Smooth muscle cell (in vitro differentiated cells): ENCODE measurements around the gene UBC. TPM values are rescaled to one million over a fixed set of nuclear protein-coding genes. Genes with fewer than 3 reads are reported as not detected.

Experiments used
- DNase-seq: peaks from one replicate; lab custom pipeline; 2025; ENCODE audit not compliant: unreplicated experiment; lab: John Stamatoyannopoulos, UW
- H2AFZ ChIP-seq: fragments of 200-600 bp; sonication (generic); 2 replicates; pipeline ENCODE4 v1.6.0; 2016; ENCODE audit warnings: antibody characterized with exemption, low read depth, mild to moderate bottlenecking
- H3F3A ChIP-seq: fragments of 200-600 bp; sonication (generic); 2 replicates; pipeline ENCODE4 v1.6.0; 2017; ENCODE audit warnings: antibody characterized with exemption, low read depth
- H3K27ac ChIP-seq: fragments of 200-600 bp; sonication (generic); 2 replicates; pipeline ENCODE4 v1.5.1; 2016; ENCODE audit warnings: low read depth, mild to moderate bottlenecking
- H3K27me3 ChIP-seq: fragments of 200-600 bp; sonication (generic); 2 replicates; pipeline ENCODE4 v1.6.1; 2016; ENCODE audit warnings: low read depth, mild to moderate bottlenecking
- H3K36me3 ChIP-seq: fragments of 200-600 bp; sonication (generic); 2 replicates; pipeline ENCODE4 v1.5.1; 2016; ENCODE audit warnings: low read depth
- H3K4me1 ChIP-seq: fragments of 200-600 bp; sonication (generic); 2 replicates; pipeline ENCODE4 v1.5.1; 2016; ENCODE audit warnings: low read depth
- H3K4me2 ChIP-seq: fragments of 200-600 bp; sonication (generic); 2 replicates; pipeline ENCODE4 v1.6.0; 2016; ENCODE audit warnings: mild to moderate bottlenecking
- H3K4me3 ChIP-seq: fragments of 200-600 bp; sonication (generic); 2 replicates; pipeline ENCODE4 v1.5.1; 2016; ENCODE audit warnings: mild to moderate bottlenecking
- H3K79me2 ChIP-seq: fragments of 200-600 bp; sonication (generic); 2 replicates; pipeline ENCODE4 v1.6.0; 2016; ENCODE audit warnings: low read depth, mild to moderate bottlenecking
- H3K9ac ChIP-seq: fragments of 200-600 bp; sonication (generic); 2 replicates; pipeline ENCODE4 v1.6.0; 2016; ENCODE audit warnings: low read depth
- H3K9me3 ChIP-seq: fragments of 200-600 bp; sonication (generic); replicated peaks from 2 replicates; pipeline ENCODE4 v1.5.1; 2016; ENCODE audit warnings: low read depth
- H4K20me1 ChIP-seq: fragments of 200-600 bp; sonication (generic); 2 replicates; pipeline ENCODE4 v1.6.0; 2016; ENCODE audit warnings: low read depth
- CTCF ChIP-seq: fragments of 200-600 bp; sonication (generic); IDR thresholded peaks from 2 replicates; pipeline ENCODE4 v1.5.1; 2017; ENCODE audit warnings: borderline replicate concordance, mild to moderate bottlenecking, antibody characterized with exemption; ENCODE audit not compliant: insufficient read depth, poor library complexity, severe bottlenecking
- WGBS: methylation state at CpG from one replicate; pipeline ENCODE4 v1.1.7; 2016; ENCODE audit warnings: low lambda C conversion rate; 5-methylcytosine and 5-hydroxymethylcytosine counted together
- polyA plus RNA-seq: library from polyadenylated mRNA; unstranded; fragments of >200 nt; fragmentation: Nextera tagmentation; extraction: Ambion mirVana; gene quantifications from 2 replicates; pipeline ENCODE4 v1.2.1, GENCODE V29; 2016
- total RNA-seq: library from RNA; depleted of rRNA; stranded (reverse); fragments of >200 nt; gene quantifications from 2 replicates; pipeline ENCODE4 v1.2.3, GENCODE V29; 2014

Gene UBC
- total and polyA plus RNA-seq, 2 experiments from 2014 or later: 1,322 to 1,327 TPM

- no peaks in the 10 kb centered on the region for H4K20me1 ChIP-seq
- H3K4me3 ChIP-seq: no peak overlapping the region
- no peaks in the 10 kb centered on the region for H3K79me2 ChIP-seq
- H3K9me3 ChIP-seq: no peaks in the 10 kb centered on the region
- H3F3A ChIP-seq: no peaks in the 10 kb centered on the region
- H3K36me3 ChIP-seq: no peaks in the 10 kb centered on the region
- DNase-seq: no peak
- H3K4me1 ChIP-seq: no peaks in the 10 kb centered on the region
- no peak overlapping the region for H3K4me2 ChIP-seq
- no peak overlapping the region for H2AFZ ChIP-seq
- TF ChIP-seq CTCF: no peak
- H3K27ac ChIP-seq: no peak overlapping the region
- H3K9ac ChIP-seq: no peak overlapping the region
- WGBS: 97% methylated on average over 17 of the region's 17 CpGs
- H3K27me3 ChIP-seq: no peaks in the 10 kb centered on the region
Observed at GRCh38 chr12:124952295-124952694, 37.8 kb upstream of the UBC start.

- no peak for TF ChIP-seq CTCF
- Histone ChIP-seq H3K9ac (no peak overlapping the region), H3K9me3 (no peaks in the 10 kb centered on the region), H3K36me3 (no peaks in the 10 kb centered on the region), H3K4me2 (no peak overlapping the region), H2AFZ (no peak overlapping the region), H3K4me1 (no peaks in the 10 kb centered on the region), H3K27ac (no peak overlapping the region), H3K79me2 (no peaks in the 10 kb centered on the region), H3K4me3 (no peak overlapping the region), H4K20me1 (no peaks in the 10 kb centered on the region), H3K27me3 (no peaks in the 10 kb centered on the region), H3F3A (no peaks in the 10 kb centered on the region)
- WGBS: 96% methylated on average over 42 of the region's 47 CpGs
- DNase-seq: no peak
Observed at GRCh38 chr12:124949779-124950728, 35.6 kb upstream of the UBC start.

- no peaks in the 10 kb centered on the region for H3F3A ChIP-seq
Observed at GRCh38 chr12:124949066-124949465, 34.6 kb upstream of the UBC start.

More at GRCh38 chr12:124949066-124949465, 34.6 kb upstream of the UBC start:
- no peak overlapping the region for H3K4me3 ChIP-seq
- no peaks in the 10 kb centered on the region for H4K20me1 ChIP-seq
- no peak for TF ChIP-seq CTCF
- DNase-seq: no peak
- WGBS: 98% methylated on average over 12 of the region's 12 CpGs
- no peaks in the 10 kb centered on the region for H3K4me1 ChIP-seq
- H3K4me2 ChIP-seq: no peak overlapping the region
- no peaks in the 10 kb centered on the region for H3K9me3 ChIP-seq
- no peak overlapping the region for H3K27ac ChIP-seq
- no peak overlapping the region for H2AFZ ChIP-seq
- no peaks in the 10 kb centered on the region for H3K79me2 ChIP-seq
- no peaks in the 10 kb centered on the region for H3K36me3 ChIP-seq
- H3K9ac ChIP-seq: no peak overlapping the region
- no peaks in the 10 kb centered on the region for H3K27me3 ChIP-seq
